Measurements from ENCODE around the gene CORIN. TPM values are rescaled to one million over a fixed set of nuclear protein-coding genes. Genes with fewer than 3 reads are reported as not detected.
"Not testable (repeated sequence)": the region's sequence is repeated elsewhere in the genome, so short reads cannot be mapped to it uniquely, and the experiment has no call there.

CORIN gene
- total RNA-seq, 2 donors from 2014 or later: 0.58 to 1.5 TPM

- ATAC-seq: no peak
- intact Hi-C loops (cut with DNase I, micrococcal nuclease): no loop called here
- no peak for DNase-seq
Observed at GRCh38 chr4:47560682-47561081, 277.2 kb downstream of the CORIN start.

- no peak for DNase-seq
- no peak for ATAC-seq
- intact Hi-C loops (cut with DNase I, micrococcal nuclease): no loop called here
Observed at GRCh38 chr4:47557255-47557654, 280.6 kb downstream of the CORIN start.

- DNase-seq; intact Hi-C loops (cut with DNase I, micrococcal nuclease); ATAC-seq: not testable (repeated sequence)
Observed at GRCh38 chr4:47555920-47556319, 281.9 kb downstream of the CORIN start.

GRCh38 chr4:47553329-47554125 is 284.3 kb downstream of the CORIN start:
- intact Hi-C loops (cut with DNase I, micrococcal nuclease): no loop called here
- DNase-seq: no peak
- no peak for ATAC-seq

- intact Hi-C loops (cut with DNase I, micrococcal nuclease): no loop called here
Observed at GRCh38 chr4:47551682-47552081, 286.2 kb downstream of the CORIN start.

GRCh38 chr4:47550899-47551548 is 286.8 kb downstream of the CORIN start:
- DNase-seq: no peak
- no peak for ATAC-seq
- intact Hi-C loops (cut with DNase I, micrococcal nuclease): no loop called here

More at GRCh38 chr4:47551682-47552081, 286.2 kb downstream of the CORIN start:
- ATAC-seq (no peak), DNase-seq (no peak)

GRCh38 chr4:47550357-47550756 is 287.5 kb downstream of the CORIN start:
- intact Hi-C loops (cut with DNase I, micrococcal nuclease); ATAC-seq: not testable (repeated sequence)

More at GRCh38 chr4:47550357-47550756, 287.5 kb downstream of the CORIN start:
- not testable (repeated sequence) for DNase-seq

Small RNA genes within 50 kb of the gene (microRNA-seq; reads per million reads assigned to microRNA genes)
- gene MIR8053: 0 reads per million in 2 donors

Other genes with a start within 250 kb of the CORIN start
- 10 to 100 TPM; 11.1 to 12.9 TPM for gene NFXL1, start 76.5 kb upstream of the CORIN start, total RNA-seq
- 10 to 100 TPM in 1 of 2 donors, 1 to 10 TPM in 1; 4.0 to 11.5 TPM for gene CNGA1, start 178.6 kb upstream of the CORIN start, total RNA-seq
- 10 to 100 TPM; 43.5 to 53.6 TPM for gene NIPAL1, start 178.7 kb upstream of the CORIN start, total RNA-seq

All from left colon (tissue), 2 donors.